ENCODE data around the gene STK11IP. TPM values are rescaled to one million over a fixed set of nuclear protein-coding genes. Genes with fewer than 3 reads are reported as not detected.

The STK11IP gene
- total and polyA plus RNA-seq, 8 donors: 24.5 to 36.6 (median 29.2) TPM

DNA sequence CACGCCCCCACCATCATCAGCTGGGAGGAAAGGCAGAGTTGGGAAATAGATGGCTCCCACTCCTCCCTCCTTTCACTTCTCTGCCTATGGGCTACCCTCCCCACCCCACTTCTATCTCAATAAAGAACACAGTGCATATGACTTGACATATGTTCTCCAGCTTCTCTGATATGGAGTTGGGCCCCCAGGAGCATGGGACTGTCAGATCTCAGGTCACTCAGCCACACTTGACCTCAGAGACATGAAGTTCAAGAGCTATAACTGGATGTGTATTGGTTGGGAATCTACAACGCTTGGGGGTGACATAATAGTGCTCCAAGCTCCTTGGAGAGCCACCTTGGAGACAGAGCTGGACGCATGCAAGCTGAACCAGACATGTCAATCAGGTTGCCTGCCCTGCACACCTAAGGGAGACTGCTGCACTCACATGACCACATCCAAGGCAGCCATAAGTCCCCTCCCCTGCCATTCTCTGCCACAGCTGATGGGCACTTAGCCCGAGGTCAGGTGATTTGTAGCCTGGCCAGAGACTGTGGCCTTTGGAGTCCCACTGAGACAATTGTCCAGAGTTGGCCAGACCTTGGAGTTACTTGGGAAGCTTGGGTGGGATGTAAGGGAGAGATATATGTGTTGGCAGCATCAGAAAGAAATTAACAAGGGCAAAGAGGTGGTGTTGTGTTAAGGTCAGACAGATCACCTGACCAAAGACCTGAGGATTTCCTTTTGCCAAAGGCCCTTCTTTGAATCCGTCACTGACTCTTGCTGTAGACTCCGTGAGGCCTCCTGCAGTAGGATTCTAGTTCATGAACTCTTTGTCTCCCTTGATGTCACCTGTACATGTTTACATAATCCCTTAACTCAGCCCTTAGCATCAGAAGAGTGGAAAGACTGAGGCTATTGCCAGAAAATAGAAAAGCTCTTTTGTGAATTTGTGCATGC is 21.8 kb upstream of the STK11IP start:
- Histone ChIP-seq H3K27me3 (peaks cover 0 to 42% of the 10 kb centered on the region in 2 donors), H3K9me3 (no peaks in the 10 kb centered on the region), H3K36me3 (no peaks in the 10 kb centered on the region), H3K4me1 (peaks cover 0 to 8% of the 10 kb centered on the region in 2 donors), H3K27ac (no peak overlapping the region), H3K4me3 (no peak overlapping the region)
- ATAC-seq (no peak), DNase-seq (no peak)
- TF ChIP-seq, protein P1, sequence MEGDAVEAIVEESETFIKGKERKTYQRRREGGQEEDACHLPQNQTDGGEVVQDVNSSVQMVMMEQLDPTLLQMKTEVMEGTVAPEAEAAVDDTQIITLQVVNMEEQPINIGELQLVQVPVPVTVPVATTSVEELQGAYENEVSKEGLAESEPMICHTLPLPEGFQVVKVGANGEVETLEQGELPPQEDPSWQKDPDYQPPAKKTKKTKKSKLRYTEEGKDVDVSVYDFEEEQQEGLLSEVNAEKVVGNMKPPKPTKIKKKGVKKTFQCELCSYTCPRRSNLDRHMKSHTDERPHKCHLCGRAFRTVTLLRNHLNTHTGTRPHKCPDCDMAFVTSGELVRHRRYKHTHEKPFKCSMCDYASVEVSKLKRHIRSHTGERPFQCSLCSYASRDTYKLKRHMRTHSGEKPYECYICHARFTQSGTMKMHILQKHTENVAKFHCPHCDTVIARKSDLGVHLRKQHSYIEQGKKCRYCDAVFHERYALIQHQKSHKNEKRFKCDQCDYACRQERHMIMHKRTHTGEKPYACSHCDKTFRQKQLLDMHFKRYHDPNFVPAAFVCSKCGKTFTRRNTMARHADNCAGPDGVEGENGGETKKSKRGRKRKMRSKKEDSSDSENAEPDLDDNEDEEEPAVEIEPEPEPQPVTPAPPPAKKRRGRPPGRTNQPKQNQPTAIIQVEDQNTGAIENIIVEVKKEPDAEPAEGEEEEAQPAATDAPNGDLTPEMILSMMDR (IDR thresholded peaks at IDR 0.05): no peak
- intact Hi-C loops (cut with DNase I): no loop called here

DNA sequence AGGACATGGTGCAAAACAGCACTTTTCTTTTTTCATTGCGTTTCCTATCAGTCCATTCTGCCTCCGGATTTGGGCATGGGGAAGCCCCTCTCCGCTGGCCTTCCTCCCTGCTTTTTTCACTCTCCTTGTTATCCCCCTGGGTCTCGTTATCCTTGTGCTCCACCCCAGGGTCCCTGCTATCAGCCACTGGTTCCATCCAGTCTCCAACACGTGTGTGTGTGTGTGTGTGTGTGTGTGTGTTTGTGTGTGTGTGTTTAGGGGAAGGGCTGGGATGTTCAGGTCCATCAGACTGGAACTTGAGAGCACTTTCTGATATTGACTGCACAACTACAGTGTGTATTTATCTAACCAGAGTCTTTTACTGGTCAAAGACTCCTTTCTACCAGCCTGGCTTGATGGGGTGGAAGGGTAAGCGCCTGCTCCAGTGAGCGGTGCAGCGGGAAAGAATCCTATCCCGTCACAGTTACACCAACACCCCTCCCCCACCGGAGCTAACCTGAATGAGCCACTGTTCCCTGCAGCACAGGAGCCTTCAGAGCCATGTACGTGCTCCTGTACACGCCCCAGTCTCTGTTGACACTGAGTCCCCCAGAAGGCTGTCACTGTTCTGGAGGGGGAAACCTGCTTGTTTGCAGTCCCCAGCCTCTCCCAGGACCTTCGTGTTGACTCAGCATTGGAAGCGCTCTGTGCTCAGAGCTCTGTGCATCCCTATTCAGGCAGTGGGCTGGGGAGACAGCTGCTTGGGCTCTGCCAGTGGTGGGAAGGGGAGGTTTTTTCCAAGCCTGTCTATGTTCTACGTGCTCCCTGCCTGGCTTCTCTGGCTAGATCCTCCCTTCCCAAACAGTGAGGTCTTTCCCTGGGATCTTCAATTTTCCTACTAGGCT is 20.9 kb upstream of the STK11IP start:
- Histone ChIP-seq H3K9me3 (no peaks in the 10 kb centered on the region), H3K27ac (no peak overlapping the region), H3K4me1 (no peaks in the 10 kb centered on the region), H3K4me3 (no peak overlapping the region), H3K36me3 (no peaks in the 10 kb centered on the region), H3K27me3 (peaks cover 0 to 33% of the 10 kb centered on the region in 2 donors)
- intact Hi-C loops (cut with DNase I): no loop called here
- TF ChIP-seq, protein P1 (IDR thresholded peaks at IDR 0.05): no peak
- ATAC-seq: peak; percentile 20
- DNase-seq: peak in 2 of 4 donors; percentile 42 to 77

DNA sequence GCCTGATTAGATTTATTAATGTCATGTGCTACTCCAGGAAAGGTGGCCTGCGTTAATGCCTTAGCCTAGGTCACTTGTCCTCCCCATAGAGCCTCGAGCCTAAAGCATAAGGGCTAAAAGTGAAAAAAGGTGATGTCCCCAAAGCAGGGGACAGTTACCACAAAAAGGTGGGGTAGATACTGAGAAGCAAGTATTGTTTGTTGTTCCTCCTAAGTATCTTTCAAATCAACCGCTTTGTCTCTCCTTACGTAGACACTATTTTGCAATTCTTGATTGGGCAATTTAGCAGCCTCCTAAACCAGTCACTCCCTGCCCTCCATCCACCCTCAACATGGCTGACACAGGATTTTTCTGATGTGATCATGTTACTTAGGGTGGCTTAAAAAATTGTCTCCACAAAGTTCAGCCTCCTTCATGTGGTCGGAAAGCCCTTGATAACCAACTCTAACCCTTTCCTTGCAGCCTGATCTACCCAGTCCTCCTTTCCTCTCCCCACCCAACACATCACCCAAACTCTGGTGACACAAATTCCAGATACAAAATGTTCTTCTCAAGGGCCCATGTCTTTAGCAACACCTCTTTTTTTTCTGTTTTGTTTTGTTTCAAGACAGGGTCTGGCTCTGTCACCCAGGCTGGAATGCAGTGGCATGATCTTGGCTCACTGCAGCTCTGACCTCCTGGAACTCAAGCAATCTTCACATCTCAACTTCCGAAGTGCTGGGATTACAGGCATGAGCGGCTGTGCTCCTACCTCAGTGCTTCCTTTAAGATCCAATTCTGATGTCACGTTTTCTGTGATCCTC is 18.6 kb upstream of the STK11IP start:
- Histone ChIP-seq H3K27ac (peak overlapping the region in 1 of 2 donors; percentile 48), H3K4me3 (no peak overlapping the region), H3K27me3 (peaks cover 0 to 20% of the 10 kb centered on the region in 2 donors), H3K9me3 (no peaks in the 10 kb centered on the region), H3K4me1 (no peaks in the 10 kb centered on the region), H3K36me3 (no peaks in the 10 kb centered on the region)
- ATAC-seq (peak; percentile 48), DNase-seq (peak in 1 of 4 donors; percentile 48)
- TF ChIP-seq, protein P1 (IDR thresholded peaks at IDR 0.05): no peak
- intact Hi-C loops (cut with DNase I): no loop called here

DNA sequence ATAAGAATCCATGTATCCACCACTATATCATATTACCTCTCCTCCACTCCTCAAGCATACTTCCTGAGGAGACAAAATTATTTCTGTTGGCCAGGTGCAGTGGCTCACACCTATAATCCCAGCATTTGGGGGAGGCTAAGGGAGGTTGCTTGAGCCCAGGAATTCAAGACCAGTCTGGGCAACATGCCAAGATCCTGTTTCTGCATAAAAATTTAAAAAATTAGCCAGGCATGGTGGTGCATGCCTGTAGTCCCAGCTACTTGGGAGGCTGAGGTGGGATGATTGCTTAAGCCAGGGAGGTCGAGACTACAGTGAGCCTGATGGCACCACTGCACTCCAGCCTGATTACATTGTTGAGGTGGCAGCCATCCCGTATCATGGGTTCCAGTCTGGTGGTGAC is 16.3 kb upstream of the STK11IP start:
- no peaks in the 10 kb centered on the region for H3K9me3 ChIP-seq
- TF ChIP-seq, protein P1 (IDR thresholded peaks at IDR 0.05): no peak
- ATAC-seq (no peak), DNase-seq (no peak)
- H3K36me3 ChIP-seq: no peaks in the 10 kb centered on the region
- intact Hi-C loops (cut with DNase I): no loop called here
- no peak overlapping the region for H3K4me3 ChIP-seq
- no peak overlapping the region for H3K27ac ChIP-seq
- no peaks in the 10 kb centered on the region for H3K4me1 ChIP-seq
- peaks cover 0 to 25% of the 10 kb centered on the region in 2 donors for H3K27me3 ChIP-seq

Measured in left lung (tissue), 10 donors.